Right lobe of liver (tissue), 6 donors: ENCODE data around the gene RADIL. TPM values are rescaled to one million over a fixed set of nuclear protein-coding genes. Genes with fewer than 3 reads are reported as not detected.

ENCODE experiments used
- ATAC-seq, 4 donors: fragments of 200-7000 bp; cut with Tn5 transposase; one replicate each; pipeline ENCODE4 v1.9.1; 2020; ENCODE audit warnings: mild to moderate bottlenecking in 4 of 4, moderate library complexity in 4 of 4
- DNase-seq, 3 donors: peaks; one replicate each; pipeline ENCODE4 v3.0.0-alpha.2; 2020
- H3K27ac ChIP-seq, 3 donors: fragments of 200-600 bp; one replicate each; pipeline ENCODE4 v1.8.0; 2022
- H3K27me3 ChIP-seq, 2 donors: fragments of 200-600 bp; one replicate each; pipeline ENCODE4 v1.8.0; 2022
- H3K36me3 ChIP-seq, 4 donors: fragments of 200-600 bp; sonication (generic) in 1 of 4; one replicate each; pipeline versions ENCODE4 v1.5.1 to v1.8.0; 2017 to 2022; ENCODE audit warnings: control low read depth in 1 of 4
- H3K4me1 ChIP-seq, 4 donors: fragments of 200-600 bp; sonication (generic) in 1 of 4; one replicate each; pipeline versions ENCODE4 v1.5.1 to v1.8.0; 2017 to 2022; ENCODE audit warnings: control low read depth in 1 of 4
- H3K4me3 ChIP-seq, 3 donors: fragments of 200-600 bp; one replicate each; pipeline ENCODE4 v1.8.0; 2022
- H3K9me3 ChIP-seq, 4 donors: fragments of 200-600 bp; sonication (generic) in 1 of 4; one replicate each; pipeline versions ENCODE4 v1.5.1 to v1.8.0; 2017 to 2022; ENCODE audit warnings: control low read depth in 1 of 4
- CTCF ChIP-seq, 4 donors: fragments of 200-600 bp in 3 of 4; fragments of 450-650 bp in 1 of 4; IDR thresholded peaks; one replicate each; pipeline versions ENCODE4 v1.5.1 to v1.8.0; 2016 to 2022; ENCODE audit warnings: antibody characterized with exemption in 4 of 4, mild to moderate bottlenecking in 2 of 4
- POLR2A ChIP-seq: fragments of 450-650 bp; IDR thresholded peaks from one replicate; pipeline ENCODE4 v1.6.1; 2017; ENCODE audit warnings: antibody characterized with exemption, mild to moderate bottlenecking
- WGBS: methylation state at CpG from one replicate; pipeline ENCODE4 v1.1.6; 2018; ENCODE audit warnings: low coverage, low lambda C conversion rate; ENCODE audit not compliant: insufficient coverage; ENCODE audit errors: missing lambda C conversion rate; 5-methylcytosine and 5-hydroxymethylcytosine counted together
- intact Hi-C, 2 donors: fragments of 100-400 bp; cut with DNase I; formaldehyde crosslinking; loops; one replicate each; pipeline versions ENCODE4 v1.11.2 to v1.14.1; 2022
- microRNA-seq, 2 donors: library from miRNA; unstranded; fragments of <30 nt; microRNA quantifications; one replicate each; pipeline ENCODE4, GENCODE V29; 2019 to 2020
- small RNA-seq, 2 experiments: library from RNA; depleted of rRNA; stranded (forward); fragments of <200 nt; gene quantifications; one replicate each; pipeline ENCODE3, GENCODE V24; 2016
- total RNA-seq, 6 experiments: library from RNA; depleted of rRNA in 2 of 6; stranded (reverse); fragments of >200 nt in 2 of 6; fragmentation: NEBNext Ultra II Directional in 3 of 6; extraction: Animal tissue kit (Norgen Biotek cat#: 25700) in 3 of 6; gene quantifications; one replicate each; pipeline versions ENCODE4 v1.1.0 to v1.2.4, GENCODE V29; 2016 to 2023
- donor health status: DM: no; HTN: yes; CAD: no.
- donor health status: DM: no; HTN: no; CAD: no.
- donor health status: DM: no; HTN: no; CAD: no.
- donor health status: DM: no; HTN: yes; CAD: no.
- donor health status: DM: no; HTN: yes; CAD: no.

Gene RADIL
- total RNA-seq, 6 experiments from 2014 or later, result 0.20 to 1.6 (median 0.34) TPM; not detected in 2

- DNase-seq, result no peak
- Histone ChIP-seq H3K27me3 (no peaks in the 10 kb centered on the region), H3K36me3 (peaks cover 0 to 2% (median 1%) of the 10 kb centered on the region in 4 donors), H3K4me3 (no peak overlapping the region), H3K9me3 (no peaks in the 10 kb centered on the region), H3K27ac (no peak overlapping the region), H3K4me1 (peaks cover 0 to 19% (median 9%) of the 10 kb centered on the region in 4 donors)
- no peak for ATAC-seq
- 84% methylated on average over 8 of the region's 14 CpGs for WGBS
- intact Hi-C loops, result no loop called here
- TF ChIP-seq CTCF (IDR thresholded peaks at IDR 0.05) (no peak), POLR2A (no peak)
Measured at GRCh38 chr7:4749363-4749762, 134.2 kb downstream of the RADIL start.

Small RNAs within 50 kb of the gene (microRNA-seq; reads per million reads assigned to microRNA genes)
- 0 reads per million in 2 donors for gene MIR4656

Small RNAs within 50 kb of the gene (small RNA-seq; reads per million reads assigned to genes)
- 0 reads per million in 2 experiments for gene MIR4656
- 0 reads per million in 2 experiments for gene RF00019

Other genes starting within 250 kb of the RADIL start
- gene FOXK1, start 201.4 kb downstream of the RADIL start, total RNA-seq, result 1 to 10 TPM; 3.8 to 8.4 (median 6.9) TPM
- gene AP5Z1, start 108.1 kb downstream of the RADIL start, total RNA-seq, result 10 to 100 TPM in 5 of 6 experiments, 1 to 10 TPM in 1; 9.7 to 23.6 (median 14.2) TPM
- not detected for gene PAPOLB, start 21.7 kb downstream of the RADIL start, total RNA-seq
- not detected for gene MMD2, start 75.5 kb upstream of the RADIL start, total RNA-seq
- gene RBAK, start 162.1 kb upstream of the RADIL start, total RNA-seq, result 1 to 10 TPM; 4.0 to 6.9 (median 5.1) TPM